Central memory CD8-positive, alpha-beta T cell (primary cell): Measurements from ENCODE around the gene DHX9.

Experiments used
- ATAC-seq: fragments of 150-1000 bp; cut with Tn5 transposase; replicated peaks from 2 replicates; pipeline ENCODE4 v1.10.0; 2022; ENCODE audit warnings: mild to moderate bottlenecking, moderate FRiP score, moderate number of reproducible peaks; ENCODE audit not compliant: poor library complexity, severe bottlenecking; ENCODE audit errors: extremely low read depth
- DNase-seq, 2 donors: peaks; one replicate each; pipeline ENCODE4 v3.0.0; 2021; ENCODE audit warnings: low spot score in 2 of 2
- H3K27ac Mint-ChIP-seq: one replicate; pipeline ENCODE4 v1.8.0; 2022; ENCODE audit warnings: low read depth, mild to moderate bottlenecking, moderate library complexity, mixed read lengths
- H3K27me3 Mint-ChIP-seq: one replicate; pipeline ENCODE4 v1.8.0; 2022; ENCODE audit warnings: mixed read lengths
- H3K36me3 Mint-ChIP-seq: one replicate; pipeline ENCODE4 v1.8.0; 2022; ENCODE audit warnings: mild to moderate bottlenecking, moderate library complexity, mixed read lengths; ENCODE audit not compliant: insufficient read depth
- H3K4me1 Mint-ChIP-seq: one replicate; pipeline ENCODE4 v1.8.0; 2022; ENCODE audit warnings: mixed read lengths
- H3K4me3 Mint-ChIP-seq: one replicate; pipeline ENCODE4 v1.8.0; 2022; ENCODE audit warnings: mild to moderate bottlenecking, moderate library complexity, mixed read lengths
- H3K9me3 Mint-ChIP-seq: one replicate; pipeline ENCODE4 v1.8.0; 2022; ENCODE audit warnings: mixed read lengths

The DHX9 gene

GRCh38 chr1:182839209-182840066 lies at the start of gene DHX9:
DHX9 (plus strand) TSS chr1:182839347; CDS start chr1:182842567, 3,220 bp downstream.
- ATAC-seq = peak; percentile 91
- no peaks in the 10 kb centered on the region for H3K9me3 Mint-ChIP-seq
- H3K27ac Mint-ChIP-seq = peak within 1 kb of the TSS; percentile 93
- peak; percentile 94 to 99 for DNase-seq
- peaks cover 54% of the 10 kb centered on the region for H3K4me1 Mint-ChIP-seq
- no peaks in the 10 kb centered on the region for H3K27me3 Mint-ChIP-seq
- peaks cover 40% of the 10 kb centered on the region for H3K36me3 Mint-ChIP-seq
- peak within 1 kb of the TSS; percentile 99 for H3K4me3 Mint-ChIP-seq

- H3K27me3 Mint-ChIP-seq = no peaks in the 10 kb centered on the region
- DNase-seq (no peak), ATAC-seq (no peak)
- H3K9me3 Mint-ChIP-seq = no peaks in the 10 kb centered on the region
- H3K4me3 Mint-ChIP-seq = no peak overlapping the region
- H3K4me1 Mint-ChIP-seq = peaks cover 6% of the 10 kb centered on the region
- H3K27ac Mint-ChIP-seq = no peak overlapping the region
- peaks cover 4% of the 10 kb centered on the region for H3K36me3 Mint-ChIP-seq
Measured at GRCh38 chr1:182791281-182792179, 47.6 kb upstream of the DHX9 start.

- ATAC-seq = no peak
- no peaks in the 10 kb centered on the region for H3K36me3 Mint-ChIP-seq
- no peak overlapping the region for H3K4me3 Mint-ChIP-seq
- H3K27ac Mint-ChIP-seq = no peak overlapping the region
- peaks cover 3% of the 10 kb centered on the region for H3K4me1 Mint-ChIP-seq
- no peaks in the 10 kb centered on the region for H3K9me3 Mint-ChIP-seq
- DNase-seq = no peak
- no peaks in the 10 kb centered on the region for H3K27me3 Mint-ChIP-seq
Measured at GRCh38 chr1:182794091-182794490, 45.1 kb upstream of the DHX9 start.

GRCh38 chr1:182794676-182795201 lies 44.4 kb upstream of the DHX9 start:
- Mint-ChIP-seq H3K4me1 (no peaks in the 10 kb centered on the region), H3K4me3 (no peak overlapping the region), H3K9me3 (no peaks in the 10 kb centered on the region), H3K27ac (no peak overlapping the region), H3K36me3 (no peaks in the 10 kb centered on the region), H3K27me3 (no peaks in the 10 kb centered on the region)
- no peak for ATAC-seq
- no peak for DNase-seq

- Mint-ChIP-seq H3K27ac (no peak overlapping the region), H3K9me3 (no peaks in the 10 kb centered on the region), H3K4me3 (no peak overlapping the region), H3K4me1 (no peaks in the 10 kb centered on the region), H3K36me3 (no peaks in the 10 kb centered on the region), H3K27me3 (no peaks in the 10 kb centered on the region)
- ATAC-seq = no peak
- no peak for DNase-seq
Measured at GRCh38 chr1:182795563-182796228, 43.5 kb upstream of the DHX9 start.

GRCh38 chr1:182802006-182802803 lies 36.9 kb upstream of the DHX9 start:
- Mint-ChIP-seq H3K36me3 (peaks cover 3% of the 10 kb centered on the region), H3K27me3 (no peaks in the 10 kb centered on the region), H3K4me1 (no peaks in the 10 kb centered on the region), H3K27ac (no peak overlapping the region), H3K4me3 (no peak overlapping the region), H3K9me3 (no peaks in the 10 kb centered on the region)
- DNase-seq (no peak), ATAC-seq (no peak)

GRCh38 chr1:182803846-182804245 lies 35.3 kb upstream of the DHX9 start:
- Mint-ChIP-seq H3K4me1 (no peaks in the 10 kb centered on the region), H3K27ac (peak overlapping the region; percentile 41)
- DNase-seq = no peak

GRCh38 chr1:182806015-182806678 lies 33.0 kb upstream of the DHX9 start:
- H3K9me3 Mint-ChIP-seq = no peaks in the 10 kb centered on the region
- no peaks in the 10 kb centered on the region for H3K4me1 Mint-ChIP-seq
- no peak for ATAC-seq
- DNase-seq = no peak
- no peak overlapping the region for H3K4me3 Mint-ChIP-seq
- no peaks in the 10 kb centered on the region for H3K27me3 Mint-ChIP-seq
- no peak overlapping the region for H3K27ac Mint-ChIP-seq
- H3K36me3 Mint-ChIP-seq = peaks cover 3% of the 10 kb centered on the region

More at GRCh38 chr1:182803846-182804245, 35.3 kb upstream of the DHX9 start:
- H3K4me3 Mint-ChIP-seq = no peak overlapping the region
- H3K9me3 Mint-ChIP-seq = no peaks in the 10 kb centered on the region
- ATAC-seq = no peak
- H3K36me3 Mint-ChIP-seq = peaks cover 3% of the 10 kb centered on the region
- H3K27me3 Mint-ChIP-seq = no peaks in the 10 kb centered on the region

- H3K27me3 Mint-ChIP-seq = no peaks in the 10 kb centered on the region
- no peaks in the 10 kb centered on the region for H3K4me1 Mint-ChIP-seq
- ATAC-seq (no peak), DNase-seq (no peak)
- H3K9me3 Mint-ChIP-seq = no peaks in the 10 kb centered on the region
- H3K36me3 Mint-ChIP-seq = peaks cover 3% of the 10 kb centered on the region
- H3K27ac Mint-ChIP-seq = no peak overlapping the region
- H3K4me3 Mint-ChIP-seq = no peak overlapping the region
Measured at GRCh38 chr1:182807907-182808306, 31.2 kb upstream of the DHX9 start.

GRCh38 chr1:182809414-182809957 lies 29.7 kb upstream of the DHX9 start:
- no peaks in the 10 kb centered on the region for H3K4me1 Mint-ChIP-seq
- H3K4me3 Mint-ChIP-seq = no peak overlapping the region
- DNase-seq (no peak), ATAC-seq (no peak)
- no peaks in the 10 kb centered on the region for H3K27me3 Mint-ChIP-seq
- H3K9me3 Mint-ChIP-seq = no peaks in the 10 kb centered on the region
- peaks cover 3% of the 10 kb centered on the region for H3K36me3 Mint-ChIP-seq
- no peak overlapping the region for H3K27ac Mint-ChIP-seq
